HG02884 (cell line): ENCODE measurements around the gene FOXP3.

Experiments used
- ATAC-seq: cut with Tn5 transposase; IDR thresholded peaks from one replicate; pipeline ENCODE4 v1.9.1; 2021; ENCODE audit warnings: mild to moderate bottlenecking, moderate library complexity; ENCODE audit not compliant: unreplicated experiment

FOXP3 gene

GRCh38 chrX:49276207-49276606, 11.7 kb upstream of the FOXP3 start:
- no peak for ATAC-seq

GRCh38 chrX:49273181-49273727, 8.7 kb upstream of the FOXP3 start:
- no peak for ATAC-seq

GRCh38 chrX:49272421-49272820, 7.9 kb upstream of the FOXP3 start:
- ATAC-seq: no peak

DNA sequence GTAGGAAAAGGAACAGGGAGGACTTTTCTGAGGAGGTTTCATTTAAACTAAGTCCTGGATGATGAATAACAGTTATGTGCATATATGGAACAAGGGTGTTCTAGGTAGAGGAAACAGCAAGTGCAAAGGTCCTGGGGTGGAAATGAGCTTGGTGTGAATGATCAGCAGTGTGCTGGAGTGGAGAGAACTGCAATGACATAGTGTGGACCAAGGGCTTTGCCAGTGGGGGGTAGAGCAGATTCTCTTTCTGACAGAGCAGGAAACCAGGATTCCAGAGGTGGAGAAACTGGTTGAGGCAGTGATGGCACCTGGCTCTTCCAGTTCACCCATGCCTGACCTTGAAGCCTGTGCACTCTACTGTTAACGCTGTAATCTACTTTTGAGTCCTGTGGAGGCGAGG, 6.8 kb upstream of the FOXP3 start:
- no peak for ATAC-seq

GRCh38 chrX:49270249-49270921, 5.9 kb upstream of the FOXP3 start:
- ATAC-seq: no peak

DNA sequence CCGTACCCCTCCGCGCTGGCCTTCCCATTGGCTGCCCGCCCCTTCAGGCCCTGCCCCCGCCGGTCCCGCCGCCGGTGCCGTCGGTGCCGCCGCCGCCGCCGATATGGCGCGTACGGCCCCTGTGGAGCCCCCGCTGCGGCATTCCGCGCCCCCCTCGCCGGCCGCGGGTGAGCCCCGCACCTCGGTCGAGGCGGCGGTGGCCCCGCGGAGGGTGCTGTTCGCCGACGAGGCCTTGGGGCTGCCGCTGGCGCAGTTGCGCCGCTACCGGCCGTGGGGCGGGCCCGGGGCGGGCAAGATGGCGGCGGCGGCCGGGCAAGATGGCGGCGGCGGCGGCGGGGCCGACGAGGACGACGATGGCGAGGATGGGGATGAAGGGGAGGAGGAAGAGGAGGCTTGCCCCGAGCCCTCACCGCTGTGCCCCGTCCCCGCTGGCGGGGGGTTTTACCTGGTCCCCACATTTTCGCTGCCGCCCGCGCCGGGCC, 5.3 kb upstream of the FOXP3 start, which contains the start of gene PPP1R3F:
Gene PPP1R3F (plus strand): TSS at position 27 of the 482 bp plus-strand sequence. CDS start 77 bp downstream, at position 104.
- peak; percentile 7 for ATAC-seq

GRCh38 chrX:49269010-49269766, 4.7 kb upstream of the FOXP3 start:
- ATAC-seq: peak; percentile 89

- ATAC-seq: no peak
Observed at GRCh38 chrX:49268702-49269009, 4.1 kb upstream of the FOXP3 start.

DNA sequence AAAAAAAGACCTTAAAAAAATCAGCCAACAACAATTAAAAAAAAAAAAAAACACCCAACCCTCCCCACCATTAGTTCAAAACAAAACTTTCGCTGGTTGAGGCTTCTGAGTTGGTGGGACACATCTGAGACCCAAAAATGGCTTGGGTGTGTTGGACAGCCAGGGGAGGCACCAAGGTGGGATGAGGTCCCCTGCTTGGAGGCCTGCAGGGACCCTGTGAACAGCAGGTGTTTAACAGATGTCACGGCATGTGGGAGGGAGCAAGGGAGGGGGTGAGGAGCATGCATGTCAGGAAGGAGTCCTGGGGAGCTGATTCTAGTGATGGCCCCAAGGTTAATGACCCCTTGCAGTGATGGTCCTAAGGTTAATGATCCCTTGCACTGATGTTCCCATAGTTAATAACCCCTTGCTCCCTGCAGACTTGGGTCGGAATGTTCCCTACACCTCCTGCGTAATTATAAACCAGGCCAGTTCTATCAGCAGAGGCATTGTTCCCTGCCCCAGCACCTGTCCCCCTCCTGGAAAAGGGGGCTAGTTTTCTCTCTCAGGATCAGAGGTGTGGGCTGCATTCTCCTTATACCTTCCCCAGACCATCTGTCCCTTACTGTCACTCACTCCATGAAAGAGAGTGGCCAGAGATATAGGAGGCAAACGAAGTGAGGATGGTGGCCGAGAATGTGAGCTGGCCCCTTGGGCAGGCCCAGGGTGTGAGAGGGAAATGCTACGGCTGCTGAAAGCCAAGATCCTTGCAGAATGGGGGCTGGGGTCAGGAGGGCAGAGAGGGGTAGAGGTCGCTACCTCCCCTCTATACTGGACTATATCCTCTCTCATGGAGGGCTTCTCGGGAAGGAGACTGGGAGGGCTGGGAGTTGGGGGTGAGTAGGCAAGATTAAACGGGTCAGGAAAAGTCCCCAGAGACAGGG, 2.3 kb upstream of the FOXP3 start:
- ATAC-seq: no peak

DNA sequence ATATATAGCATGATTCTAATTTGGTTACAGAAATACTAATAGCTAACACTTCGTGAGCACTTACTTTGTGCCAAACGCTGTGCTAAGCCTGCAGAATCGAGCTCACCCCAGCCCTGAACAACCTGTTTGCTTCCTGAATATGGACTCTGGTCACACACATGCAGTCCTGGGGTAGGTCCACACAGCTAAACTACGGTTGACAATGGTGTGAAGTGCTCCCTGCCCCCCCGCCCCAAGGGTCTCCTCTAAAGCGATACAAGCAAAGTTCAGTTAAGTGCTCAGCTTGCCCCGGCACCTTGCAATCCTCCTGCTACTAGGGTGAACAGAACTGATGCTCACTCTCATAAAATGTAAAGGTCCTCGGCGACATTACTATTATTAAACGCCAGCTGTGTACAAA, 879 bp downstream of the FOXP3 start:
- no peak for ATAC-seq

- no peak for ATAC-seq
Observed at GRCh38 chrX:49262603-49263002, 1.9 kb downstream of the FOXP3 start.

DNA sequence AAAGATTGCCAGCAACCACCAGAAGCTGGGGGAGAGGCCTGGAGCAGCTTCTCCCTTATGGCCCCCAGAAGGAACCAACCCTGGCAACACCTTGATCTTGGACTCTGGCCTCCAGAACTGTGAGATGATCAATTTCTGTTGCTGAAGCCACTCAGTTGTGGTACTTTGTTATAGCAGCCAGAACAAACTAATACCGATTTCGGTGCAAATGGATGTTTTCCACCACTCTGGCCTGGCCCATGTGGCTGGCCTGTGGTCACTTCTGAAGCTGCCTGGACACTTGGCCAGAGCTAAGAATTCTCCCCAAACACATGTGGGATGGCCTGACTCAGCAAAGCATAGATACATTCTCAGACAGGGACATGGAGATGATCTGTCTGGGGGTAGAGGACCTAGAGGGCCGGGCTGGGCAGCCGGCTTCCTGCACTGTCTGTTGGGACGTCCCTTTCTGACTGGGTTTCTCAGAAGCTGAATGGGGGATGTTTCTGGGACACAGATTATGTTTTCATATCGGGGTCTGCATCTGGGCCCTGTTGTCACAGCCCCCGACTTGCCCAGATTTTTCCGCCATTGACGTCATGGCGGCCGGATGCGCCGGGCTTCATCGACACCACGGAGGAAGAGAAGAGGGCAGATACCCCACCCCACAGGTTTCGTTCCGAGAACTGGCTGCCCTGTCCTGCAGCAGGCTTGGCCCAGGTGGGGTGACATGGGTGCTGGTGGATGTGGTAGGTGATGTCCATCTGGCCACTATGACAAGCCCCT, 4.1 kb downstream of the FOXP3 start:
- ATAC-seq: no peak

DNA sequence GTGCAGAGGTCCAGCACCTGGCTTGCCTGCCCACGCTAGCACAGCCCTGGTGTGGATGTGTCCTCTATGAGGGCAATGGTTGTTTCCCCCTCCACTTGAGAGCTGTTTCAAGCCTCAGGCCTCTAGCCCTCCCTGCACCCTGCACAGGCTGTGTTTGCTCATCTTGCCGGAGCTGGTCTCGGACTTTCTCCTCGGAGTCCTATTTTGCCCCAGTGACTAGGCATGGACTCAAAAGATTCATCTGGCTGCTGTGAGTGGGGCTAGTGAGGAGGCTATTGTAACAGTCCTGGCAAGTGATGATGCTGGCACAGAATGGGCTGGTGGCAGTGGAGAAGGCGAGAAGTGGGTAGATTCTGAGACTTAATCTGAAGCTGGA, 5.8 kb downstream of the FOXP3 start:
- no peak for ATAC-seq

DNA sequence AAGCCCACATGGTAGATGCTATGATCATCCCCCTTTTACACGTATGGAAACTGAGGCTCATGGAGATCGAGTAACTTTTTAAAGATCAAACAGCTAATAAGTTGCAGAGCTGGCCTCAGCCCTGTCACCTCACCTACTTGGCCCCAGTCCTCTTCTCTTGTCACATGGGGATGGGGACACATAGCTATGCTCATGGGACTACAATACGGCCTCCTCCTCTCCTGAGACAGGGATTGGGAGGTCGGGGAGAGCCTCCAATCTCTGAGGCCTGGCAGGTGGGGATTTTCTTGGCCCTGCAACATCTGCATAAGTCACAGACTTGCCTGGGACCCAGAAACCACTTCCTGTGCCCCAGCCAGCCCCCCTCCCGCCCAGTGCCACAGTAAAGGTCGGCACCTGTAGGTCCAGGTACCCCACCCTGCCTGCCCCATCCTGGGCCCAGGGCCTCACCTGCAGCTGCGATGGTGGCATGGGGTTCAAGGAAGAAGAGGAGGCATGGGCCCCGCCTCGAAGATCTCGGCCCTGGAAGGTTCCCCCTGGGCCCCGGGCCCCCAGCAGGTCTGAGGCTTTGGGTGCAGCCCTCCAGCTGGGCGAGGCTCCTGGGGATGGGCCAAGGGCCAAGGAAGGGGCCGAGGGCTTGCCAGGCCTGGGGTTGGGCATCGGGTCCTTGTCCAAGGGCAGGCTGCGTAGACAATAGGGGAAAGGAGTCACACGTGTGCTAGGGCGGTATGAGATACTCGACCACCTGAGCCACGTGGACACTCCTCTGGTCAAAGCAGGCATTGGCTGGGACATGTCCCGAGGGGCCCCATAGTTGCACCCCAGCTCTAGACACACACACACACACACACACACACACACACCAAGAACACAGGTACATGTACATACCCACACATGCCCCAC, 6.4 kb downstream of the FOXP3 start:
- no peak for ATAC-seq

DNA sequence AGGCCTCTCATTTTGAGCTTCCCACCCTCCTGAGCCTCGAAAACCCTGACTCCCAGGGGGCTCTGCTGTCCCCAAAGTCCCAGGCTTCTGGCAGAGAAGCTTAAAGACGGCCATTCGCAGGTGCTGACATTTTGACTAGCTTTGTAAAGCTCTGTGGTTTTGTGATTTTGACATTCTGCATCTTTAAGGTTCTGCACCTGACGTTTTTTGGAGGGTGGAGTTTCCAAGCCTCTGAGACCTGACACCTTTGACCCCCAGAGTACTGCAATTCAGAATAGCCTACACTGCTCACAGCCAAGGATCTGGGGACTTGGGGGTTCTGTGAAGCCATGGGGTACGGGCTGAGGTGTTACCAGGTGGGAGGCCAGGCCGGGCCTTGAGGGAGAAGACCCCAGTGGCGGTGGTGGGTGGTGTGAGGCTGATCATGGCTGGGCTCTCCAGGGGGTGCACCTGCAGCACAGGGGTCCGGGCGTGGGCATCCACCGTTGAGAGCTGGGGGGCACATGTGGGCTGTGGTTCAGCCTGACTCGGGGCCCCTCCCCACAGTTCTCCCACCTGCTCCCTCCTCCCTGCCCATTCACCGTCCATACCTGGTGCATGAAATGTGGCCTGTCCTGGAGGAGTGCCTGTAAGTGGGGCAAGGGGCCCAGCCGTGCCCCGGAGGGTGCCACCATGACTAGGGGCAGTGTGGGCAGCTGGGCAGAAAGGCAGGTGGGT, 7.3 kb downstream of the FOXP3 start:
- no peak for ATAC-seq

GRCh38 chrX:49256268-49256995, 8.1 kb downstream of the FOXP3 start:
- ATAC-seq: no peak

DNA sequence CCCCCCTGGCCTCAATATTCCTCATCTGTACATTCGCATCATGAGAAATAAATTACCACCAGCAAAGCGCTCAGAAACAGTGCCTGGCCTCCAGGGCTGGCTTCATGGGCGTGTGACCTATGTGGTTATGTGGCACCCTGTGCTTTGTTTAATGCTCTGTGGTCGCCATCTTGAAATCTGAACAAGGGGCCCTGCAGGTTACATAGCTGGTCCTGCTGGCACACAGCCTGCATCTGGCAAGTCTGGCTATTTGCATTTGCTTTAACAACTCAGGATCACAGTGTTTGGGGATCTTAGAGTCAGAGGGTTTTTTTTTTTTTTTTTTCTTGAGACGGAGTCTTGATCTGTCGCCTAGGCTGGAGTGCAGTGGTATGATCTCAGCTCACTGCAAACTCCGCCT, 9.9 kb downstream of the FOXP3 start:
- no peak for ATAC-seq

GRCh38 chrX:49251325-49251724, 13.2 kb downstream of the FOXP3 start:
- ATAC-seq: no peak
